GM10248 (cell line): ENCODE results near the gene VDR.

ENCODE experiments used
- CTCF ChIA-PET: fragments of 300-600 bp; sonication (Branson Sonifier 250); formaldehyde crosslinking; extraction: SDS; loops from one replicate; lab custom pipeline; 2021; ENCODE audit warnings: antibody characterized with exemption; lab: Yijun Ruan, JAX
- POLR2A ChIA-PET: fragments of 350-650 bp; sonication (Branson Sonifier 250); formaldehyde crosslinking; extraction: SDS; loops from one replicate; lab custom pipeline; 2020; ENCODE audit warnings: antibody characterized with exemption; lab: Yijun Ruan, JAX
- DNase-seq: peaks from one replicate; pipeline ENCODE4 v3.0.0; 2012; ENCODE audit errors: extremely low spot score
- CTCF ChIP-seq: IDR thresholded peaks from 2 replicates; pipeline ENCODE4 v1.5.1; 2012; ENCODE audit warnings: mild to moderate bottlenecking, low read depth; ENCODE audit errors: extremely low read depth, missing control alignments, control extremely low read depth

Gene VDR

GRCh38 chr12:47935184-47935583 lies 30.4 kb upstream of the VDR start:
- ChIA-PET CTCF (interaction anchor here (0.8 to 1.7 kb wide), 6 partner anchors 9 to 157 kb away, joined by 3 to 11 read pairs (median 3); no protein-coding TSS in a partner anchor), POLR2A (no interaction called here)
- DNase-seq, result no peak
- no peak for TF ChIP-seq CTCF

DNA sequence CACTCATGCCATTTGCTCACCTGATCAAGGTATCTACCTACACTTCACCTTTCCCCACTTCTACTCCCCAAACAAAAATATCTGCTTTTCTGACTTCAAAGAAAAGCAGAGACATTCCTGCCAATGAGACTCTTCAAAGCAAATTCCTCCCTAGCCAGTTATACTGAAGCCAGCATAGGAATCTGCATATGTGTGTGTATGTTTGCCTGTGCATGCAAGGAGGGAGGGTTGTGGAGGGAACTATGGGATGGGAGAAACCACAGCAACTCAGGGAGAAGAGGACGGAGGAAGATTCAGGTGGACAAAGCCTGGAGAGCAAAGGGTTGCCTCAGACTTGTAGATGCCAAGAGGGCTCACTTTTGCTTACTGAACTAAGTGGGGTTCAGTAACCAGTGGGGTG lies 26.4 kb upstream of the VDR start:
- ChIA-PET POLR2A (no interaction called here), CTCF (interaction anchor here (1.4 to 1.7 kb wide), 3 partner anchors 15 to 26 kb away, joined by 3 to 7 read pairs (median 6); partner anchors contain the start of gene VDR)
- DNase-seq, result no peak
- no peak for TF ChIP-seq CTCF

GRCh38 chr12:47930634-47931033 lies 25.8 kb upstream of the VDR start:
- no peak for TF ChIP-seq CTCF
- CTCF ChIA-PET, result interaction anchor here (1.4 to 1.7 kb wide), 3 partner anchors 16 to 25 kb away, joined by 3 to 7 read pairs (median 6); partner anchors contain the start of gene VDR
- POLR2A ChIA-PET, result no interaction called here
- DNase-seq, result no peak

GRCh38 chr12:47927346-47927745 lies 22.6 kb upstream of the VDR start:
- ChIA-PET POLR2A (no interaction called here), CTCF (interaction anchor here (1.7 kb wide), 1 partner anchor 22 kb away, joined by 6 read pairs; no protein-coding TSS in a partner anchor)
- DNase-seq, result no peak
- TF ChIP-seq CTCF, result no peak

DNA sequence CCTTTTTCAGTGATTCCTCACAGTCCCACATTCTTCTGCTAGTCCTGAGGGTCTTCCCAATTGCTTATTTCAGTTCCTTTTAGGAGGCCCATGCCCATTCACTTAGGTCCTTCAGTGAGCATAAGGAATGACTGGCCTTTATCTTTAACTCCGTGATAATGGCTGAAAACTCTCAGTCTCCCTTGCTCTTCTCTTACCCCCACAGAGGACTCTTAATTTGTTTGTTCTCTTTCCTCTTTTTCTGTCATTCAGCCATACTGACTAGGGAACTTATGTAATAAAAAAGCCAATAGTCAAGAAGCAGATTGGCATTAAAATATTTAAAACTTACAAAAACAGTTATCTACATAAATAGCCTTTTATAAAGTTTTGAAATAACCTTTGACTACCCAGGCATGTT lies 17.1 kb upstream of the VDR start:
- ChIA-PET POLR2A (no interaction called here), CTCF (interaction anchor here (1.0 to 1.5 kb wide), 2 partner anchors 17 to 27 kb away, joined by 3 read pairs; no protein-coding TSS in a partner anchor)
- no peak for TF ChIP-seq CTCF
- DNase-seq, result no peak

GRCh38 chr12:47920913-47921312 lies 16.1 kb upstream of the VDR start:
- no peak for DNase-seq
- CTCF ChIA-PET, result interaction anchor here (1.0 kb wide), 1 partner anchor 28 kb away, joined by 3 read pairs; no protein-coding TSS in a partner anchor
- POLR2A ChIA-PET, result no interaction called here
- TF ChIP-seq CTCF, result no peak

- no peak for DNase-seq
- ChIA-PET CTCF (interaction anchor here (0.6 to 2.4 kb wide), 9 partner anchors 8 to 75 kb away, joined by 3 to 10 read pairs (median 4); partner anchors contain the start of genes TMEM106C and VDR), POLR2A (no interaction called here)
- no peak for TF ChIP-seq CTCF
Measured at GRCh38 chr12:47913081-47913480, 8.3 kb upstream of the VDR start.
